H1 (cell line): ENCODE data around the gene BPIFA2. TPM values are rescaled to one million over a fixed set of nuclear protein-coding genes. Genes with fewer than 3 reads are reported as not detected.

Source experiments
- CEBPB ChIP-seq: IDR thresholded peaks from 2 replicates; pipeline ENCODE4 v1.6.1; 2012; ENCODE audit warnings: low read depth, low read length
- CHD2 ChIP-seq: IDR thresholded peaks from 2 replicates; pipeline ENCODE4 v1.6.1; 2012; ENCODE audit warnings: low read length, improper control_type of control experiment
- MAX ChIP-seq: IDR thresholded peaks from 2 replicates; pipeline ENCODE4 v1.6.1; 2012; ENCODE audit warnings: inconsistent platforms
- RFX5 ChIP-seq: IDR thresholded peaks from 2 replicates; pipeline ENCODE4 v1.6.1; 2011; ENCODE audit warnings: low read depth, low read length, improper control_type of control experiment, borderline replicate concordance
- polyA plus RNA-seq, 7 experiments: library from polyadenylated mRNA; depleted of rRNA in 3 of 7; stranded (reverse) in 5 of 7; unstranded in 2 of 7; fragments of >200 nt in 5 of 7; fragments of 200-250 nt in 2 of 7; gene quantifications; 1 replicate in 5 of 7; 2 replicates in 1 of 7; 4 replicates in 1 of 7; pipeline versions ENCODE4 v1.2.1 to v1.2.3, GENCODE V29; 2011 to 2013; ENCODE audit warnings: missing spikeins in 2 of 7, mixed read lengths in 2 of 7
- total RNA-seq: library from RNA; stranded (reverse); fragmentation: NEBNext Ultra II Directional; extraction: Animal tissue kit (Norgen Biotek cat#: 25700); gene quantifications from 2 replicates; pipeline ENCODE4 v1.2.1, GENCODE V29; 2021

BPIFA2 gene
- total and polyA plus RNA-seq, 2 of the 8 experiments (the other 6 are each of a cell fraction or from before 2014, with no cell fraction given) = not detected

- no peak for TF ChIP-seq MAX
- TF ChIP-seq CEBPB = no peak
- no peak for TF ChIP-seq CHD2
- TF ChIP-seq RFX5 = no peak
- TF ChIP-seq, all 59 proteins: peak for 0
Measured at GRCh38 chr20:33154252-33154651, 13.7 kb upstream of the BPIFA2 start (continued).
